ENCODE data around the gene FOXL3.

DNA sequence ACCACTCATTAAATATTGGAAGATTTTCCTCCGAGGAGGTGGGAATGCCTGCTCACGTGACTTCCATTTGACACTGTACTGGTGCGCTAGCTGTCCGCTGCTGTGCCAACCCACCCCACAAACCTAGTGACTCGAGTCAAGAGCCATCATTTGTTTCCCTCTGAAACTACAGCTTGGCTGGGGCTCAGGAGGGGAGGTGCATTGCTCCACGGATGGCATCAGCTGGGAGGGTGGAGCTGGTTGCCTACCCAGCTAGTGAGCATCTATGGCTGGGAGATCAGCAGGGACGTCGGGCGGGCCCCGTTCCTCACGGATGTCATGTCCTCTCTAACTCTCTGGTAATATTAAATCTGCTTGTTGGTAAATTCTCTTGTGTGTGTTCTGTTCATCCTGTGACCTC, 9.5 kb upstream of the FOXL3 start:
- TF ChIP-seq, protein P1, sequence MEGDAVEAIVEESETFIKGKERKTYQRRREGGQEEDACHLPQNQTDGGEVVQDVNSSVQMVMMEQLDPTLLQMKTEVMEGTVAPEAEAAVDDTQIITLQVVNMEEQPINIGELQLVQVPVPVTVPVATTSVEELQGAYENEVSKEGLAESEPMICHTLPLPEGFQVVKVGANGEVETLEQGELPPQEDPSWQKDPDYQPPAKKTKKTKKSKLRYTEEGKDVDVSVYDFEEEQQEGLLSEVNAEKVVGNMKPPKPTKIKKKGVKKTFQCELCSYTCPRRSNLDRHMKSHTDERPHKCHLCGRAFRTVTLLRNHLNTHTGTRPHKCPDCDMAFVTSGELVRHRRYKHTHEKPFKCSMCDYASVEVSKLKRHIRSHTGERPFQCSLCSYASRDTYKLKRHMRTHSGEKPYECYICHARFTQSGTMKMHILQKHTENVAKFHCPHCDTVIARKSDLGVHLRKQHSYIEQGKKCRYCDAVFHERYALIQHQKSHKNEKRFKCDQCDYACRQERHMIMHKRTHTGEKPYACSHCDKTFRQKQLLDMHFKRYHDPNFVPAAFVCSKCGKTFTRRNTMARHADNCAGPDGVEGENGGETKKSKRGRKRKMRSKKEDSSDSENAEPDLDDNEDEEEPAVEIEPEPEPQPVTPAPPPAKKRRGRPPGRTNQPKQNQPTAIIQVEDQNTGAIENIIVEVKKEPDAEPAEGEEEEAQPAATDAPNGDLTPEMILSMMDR (IDR thresholded peaks at IDR 0.05; ENCODE audit: insufficient read depth, low read length, poor library complexity, severe bottlenecking): no peak
- no peak for TF ChIP-seq EZH2phosphoT487 (conservative IDR thresholded peaks at IDR 0.05; ENCODE audit: low read length)

Data from SU-DHL-6 (cell line).